Heart right ventricle (tissue), 16 donors: ENCODE results near the gene ZNF214. TPM values are rescaled to one million over a fixed set of nuclear protein-coding genes. Genes with fewer than 3 reads are reported as not detected.
"Not testable (repeated sequence)": the region's sequence is repeated elsewhere in the genome, so short reads cannot be mapped to it uniquely, and the experiment has no call there.

ENCODE experiments used
- ATAC-seq, 8 donors: fragments of 200-7000 bp; cut with Tn5 transposase; one replicate each; pipeline ENCODE4 v1.9.1; 2020; ENCODE audit warnings: mild to moderate bottlenecking in 8 of 8, moderate library complexity in 8 of 8, moderate number of reproducible peaks in 1 of 8
- DNase-seq, 2 donors: peaks; one replicate each; pipeline ENCODE4 v3.0.0-alpha.2; 2020
- H3K27ac ChIP-seq, 10 donors: fragments of 200-600 bp; sonication (generic) in 2 of 10; one replicate each; pipeline versions ENCODE4 v1.5.0 to v1.8.0; 2020 to 2022; ENCODE audit warnings: mild to moderate bottlenecking in 3 of 10
- H3K27me3 ChIP-seq, 7 donors: fragments of 200-600 bp; one replicate each; pipeline ENCODE4 v1.8.0; 2021 to 2022; ENCODE audit warnings: mild to moderate bottlenecking in 2 of 7
- H3K36me3 ChIP-seq, 9 donors: fragments of 200-600 bp; sonication (generic) in 1 of 9; one replicate each; pipeline versions ENCODE4 v1.5.0 to v1.8.0; 2020 to 2022; ENCODE audit warnings: mild to moderate bottlenecking in 2 of 9
- H3K4me1 ChIP-seq, 9 donors: fragments of 200-600 bp; sonication (generic) in 1 of 9; one replicate each; pipeline versions ENCODE4 v1.5.0 to v1.8.0; 2020 to 2022; ENCODE audit warnings: mild to moderate bottlenecking in 4 of 9
- H3K4me3 ChIP-seq, 10 donors: fragments of 200-600 bp; sonication (generic) in 2 of 10; one replicate each; pipeline versions ENCODE4 v1.5.0 to v1.8.0; 2020 to 2022; ENCODE audit warnings: mild to moderate bottlenecking in 7 of 10, moderate library complexity in 2 of 10
- H3K9me3 ChIP-seq, 11 donors: fragments of 200-600 bp in 10 of 11; sonication (generic) in 2 of 11; one replicate each; pipeline versions ENCODE4 v1.5.0 to v1.8.0; 2013 to 2022; ENCODE audit warnings: mild to moderate bottlenecking in 2 of 11, control low read depth in 1 of 11, moderate library complexity in 1 of 11
- WGBS, 2 donors: extraction: QIAGEN DNeasy Blood & Tissue Kit; methylation state at CpG; one replicate each; pipeline ENCODE4 v1.1.7; 2013; ENCODE audit warnings: inconsistent platforms in 1 of 2; 5-methylcytosine and 5-hydroxymethylcytosine counted together
- intact Hi-C, 10 donors: fragments of 100-400 bp; cut with DNase I; formaldehyde crosslinking; loops; one replicate each; pipeline versions ENCODE4 v1.11.1 to v1.14.2; 2022
- polyA plus RNA-seq, 2 donors: library from polyadenylated mRNA; stranded (reverse); fragments of 200-250 nt; gene quantifications; one replicate each; pipeline ENCODE4 v1.2.3, GENCODE V29; 2013
- total RNA-seq, 10 donors: library from RNA; stranded (reverse); fragmentation: NEBNext Ultra II Directional in 3 of 10; extraction: Animal tissue kit (Norgen Biotek cat#: 25700) in 3 of 10; gene quantifications; one replicate each; pipeline versions ENCODE4 v1.2.1 to v1.2.4, GENCODE V29; 2021 to 2023
- TF ChIP-seq, protein P1 (sequence below), 9 donors: fragments of 200-600 bp; sonication (generic) in 2 of 9; IDR thresholded peaks; one replicate each; pipeline versions ENCODE4 v1.5.0 to v1.8.0; 2021 to 2022; ENCODE audit warnings: antibody characterized with exemption in 9 of 9, mild to moderate bottlenecking in 5 of 9, moderate library complexity in 1 of 9
- donor health status: Arrhythmogenic right ventricular cardiomyopathy.
- donor health status: ischemic (EF 13 %, LVEDD 7.1; RV severe dilation, severe dysfunction).
- donor health status: healthy with polysubstance abuse.
- donor health status: DM: no; HTN: yes; CAD: no.
- donor health status: DM: no; HTN: no; CAD: no.
- donor health status: ischemic (EF 25% LVEDD 6.9; RV normal size, moderate dysfunction).
- donor health status: ischemic (EF 25% LVEDD 5.7; RV mildly dilated, moderate dysfunction).
- donor health status: healthy.
- donor health status: DM: yes; HTN: yes; CAD: no.
- donor health status: Ischemic cardiomyopathy.
- donor health status: ischemic (EF 35%, LVEDD 5.7; RV mildly dilated, moderate dysfunction).
- donor health status: nonischemic (EF 11% LVEDD 7.7; RV severe dilation, severe dysfunction).
- donor health status: DM: yes; HTN: yes; CAD: no.
- donor health status: PGD.
- donor health status: ischemic (EF 29% LVEDD 5.4; RV normal size, mild dysfunction).
- donor health status: nonischemic (EF 23%, LVEDD 6.1; RV moderate dilation, normal function).

The ZNF214 gene
- total and polyA plus RNA-seq, 12 donors, result 0.22 to 2.0 (median 1.0) TPM

DNA sequence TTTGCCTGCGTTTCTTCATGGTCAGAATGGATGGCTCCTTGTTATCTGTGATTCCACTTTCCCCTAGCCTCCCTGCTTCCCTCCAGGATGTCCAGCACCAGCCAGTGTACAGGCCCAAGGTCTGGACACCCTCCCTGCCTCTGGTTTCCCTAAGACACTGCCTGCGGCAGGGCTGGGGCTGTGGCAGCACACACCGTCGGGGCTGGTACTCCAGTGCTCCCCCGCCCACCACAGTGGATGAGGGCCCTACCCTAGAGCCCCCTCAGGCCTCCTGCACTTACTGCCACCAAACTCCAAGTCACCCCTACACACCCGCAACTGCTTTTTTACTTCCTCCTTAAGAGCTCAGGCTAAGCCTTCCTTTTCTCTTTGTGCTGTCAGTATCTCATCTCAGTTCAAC lies 28.9 kb downstream of the ZNF214 start:
- DNase-seq (no peak), ATAC-seq (no peak)
- Histone ChIP-seq H3K4me3 (no peak overlapping the region), H3K27me3 (no peaks in the 10 kb centered on the region), H3K27ac (no peak overlapping the region), H3K9me3 (peaks cover 0 to 5% (median 0%) of the 10 kb centered on the region in 11 donors), H3K36me3 (no peaks in the 10 kb centered on the region), H3K4me1 (no peaks in the 10 kb centered on the region)
- intact Hi-C loops, result no loop called here
- TF ChIP-seq, protein P1, sequence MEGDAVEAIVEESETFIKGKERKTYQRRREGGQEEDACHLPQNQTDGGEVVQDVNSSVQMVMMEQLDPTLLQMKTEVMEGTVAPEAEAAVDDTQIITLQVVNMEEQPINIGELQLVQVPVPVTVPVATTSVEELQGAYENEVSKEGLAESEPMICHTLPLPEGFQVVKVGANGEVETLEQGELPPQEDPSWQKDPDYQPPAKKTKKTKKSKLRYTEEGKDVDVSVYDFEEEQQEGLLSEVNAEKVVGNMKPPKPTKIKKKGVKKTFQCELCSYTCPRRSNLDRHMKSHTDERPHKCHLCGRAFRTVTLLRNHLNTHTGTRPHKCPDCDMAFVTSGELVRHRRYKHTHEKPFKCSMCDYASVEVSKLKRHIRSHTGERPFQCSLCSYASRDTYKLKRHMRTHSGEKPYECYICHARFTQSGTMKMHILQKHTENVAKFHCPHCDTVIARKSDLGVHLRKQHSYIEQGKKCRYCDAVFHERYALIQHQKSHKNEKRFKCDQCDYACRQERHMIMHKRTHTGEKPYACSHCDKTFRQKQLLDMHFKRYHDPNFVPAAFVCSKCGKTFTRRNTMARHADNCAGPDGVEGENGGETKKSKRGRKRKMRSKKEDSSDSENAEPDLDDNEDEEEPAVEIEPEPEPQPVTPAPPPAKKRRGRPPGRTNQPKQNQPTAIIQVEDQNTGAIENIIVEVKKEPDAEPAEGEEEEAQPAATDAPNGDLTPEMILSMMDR (IDR thresholded peaks at IDR 0.05), result no peak
- 71 to 82% methylated on average over 6 of the region's 6 CpGs for WGBS, 2 donors

DNA sequence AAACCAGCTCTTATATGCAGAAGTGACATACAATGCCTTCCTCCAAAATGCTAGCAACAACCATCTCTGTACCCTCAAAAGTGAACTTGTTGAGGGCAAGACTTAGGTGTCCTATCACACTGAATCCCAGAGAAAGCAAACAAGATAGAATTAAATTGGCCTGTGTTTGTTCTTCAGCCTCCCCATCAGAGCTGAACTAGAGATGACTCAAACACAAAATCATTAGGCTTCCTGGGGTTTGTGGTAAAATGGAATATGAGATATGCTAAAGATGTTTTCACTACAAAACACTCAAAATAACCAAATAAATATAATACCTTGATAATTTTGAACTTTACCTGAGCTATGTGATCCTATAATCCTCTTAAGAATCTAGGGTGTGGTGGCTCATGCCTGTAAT lies 31.6 kb downstream of the ZNF214 start:
- intact Hi-C loops, result no loop called here
- H3K4me3 ChIP-seq, result no peak overlapping the region
- TF ChIP-seq, protein P1 (IDR thresholded peaks at IDR 0.05), result no peak
- no peaks in the 10 kb centered on the region for H3K36me3 ChIP-seq
- H3K9me3 ChIP-seq, result peaks cover 0 to 5% (median 0%) of the 10 kb centered on the region in 11 donors
- H3K27ac ChIP-seq, result no peak overlapping the region
- no peaks in the 10 kb centered on the region for H3K27me3 ChIP-seq
- DNase-seq, result no peak
- ATAC-seq, result no peak
- H3K4me1 ChIP-seq, result no peaks in the 10 kb centered on the region

DNA sequence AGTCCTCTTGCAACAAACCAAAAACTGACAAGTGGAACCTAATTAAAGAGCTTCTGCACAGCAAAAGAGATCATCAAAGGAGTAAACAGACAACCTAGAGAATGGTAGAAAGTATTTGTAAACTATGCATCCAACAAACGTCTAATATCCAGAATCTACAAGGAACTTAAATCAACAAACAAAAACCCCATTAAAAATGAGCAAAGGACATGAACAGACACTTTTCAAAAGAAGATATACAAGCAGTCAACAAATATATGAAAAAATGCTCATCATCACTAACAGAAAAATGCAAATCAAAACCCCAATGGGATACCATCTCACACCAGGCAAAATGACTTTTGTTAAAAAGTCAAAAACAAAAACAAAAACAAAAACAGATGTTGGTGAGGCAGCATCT lies 33.7 kb downstream of the ZNF214 start:
- ATAC-seq (no peak), DNase-seq (no peak)
- no peaks in the 10 kb centered on the region for H3K27me3 ChIP-seq
- H3K9me3 ChIP-seq, result peaks cover 0 to 5% (median 0%) of the 10 kb centered on the region in 11 donors
- H3K4me1 ChIP-seq, result no peaks in the 10 kb centered on the region
- TF ChIP-seq, protein P1 (IDR thresholded peaks at IDR 0.05), result no peak
- H3K27ac ChIP-seq, result no peak overlapping the region
- 67 to 89% methylated on average over 1 of the region's 1 CpG for WGBS, 2 donors
- intact Hi-C loops, result no loop called here
- no peak overlapping the region for H3K4me3 ChIP-seq
- no peaks in the 10 kb centered on the region for H3K36me3 ChIP-seq

DNA sequence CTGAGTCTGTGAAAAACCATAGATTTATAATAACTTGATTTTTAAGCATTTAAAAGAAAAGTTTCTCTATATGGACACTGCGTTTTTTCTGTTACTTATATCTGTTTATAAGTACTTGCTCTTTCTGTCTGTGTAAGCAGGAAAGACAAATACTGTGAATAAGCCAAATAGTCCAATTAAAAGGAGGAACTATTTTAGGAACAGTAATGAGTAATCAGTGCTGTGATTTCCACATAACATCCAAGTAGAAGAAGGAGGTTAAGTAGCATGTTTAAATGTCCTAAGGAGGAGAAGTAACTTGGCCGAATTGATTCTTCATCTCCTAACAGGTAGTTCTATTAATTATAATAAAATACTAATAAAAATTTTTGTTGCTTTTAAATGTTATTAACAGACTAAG lies 40.8 kb downstream of the ZNF214 start:
- intact Hi-C loops, result no loop called here
- Histone ChIP-seq H3K27me3 (no peaks in the 10 kb centered on the region), H3K4me3 (no peak overlapping the region), H3K9me3 (no peaks in the 10 kb centered on the region), H3K27ac (no peak overlapping the region), H3K36me3 (no peaks in the 10 kb centered on the region), H3K4me1 (no peaks in the 10 kb centered on the region)
- DNase-seq (no peak), ATAC-seq (no peak)
- 66 to 75% methylated on average over 2 of the region's 2 CpGs for WGBS, 2 donors
- TF ChIP-seq, protein P1 (IDR thresholded peaks at IDR 0.05), result no peak

DNA sequence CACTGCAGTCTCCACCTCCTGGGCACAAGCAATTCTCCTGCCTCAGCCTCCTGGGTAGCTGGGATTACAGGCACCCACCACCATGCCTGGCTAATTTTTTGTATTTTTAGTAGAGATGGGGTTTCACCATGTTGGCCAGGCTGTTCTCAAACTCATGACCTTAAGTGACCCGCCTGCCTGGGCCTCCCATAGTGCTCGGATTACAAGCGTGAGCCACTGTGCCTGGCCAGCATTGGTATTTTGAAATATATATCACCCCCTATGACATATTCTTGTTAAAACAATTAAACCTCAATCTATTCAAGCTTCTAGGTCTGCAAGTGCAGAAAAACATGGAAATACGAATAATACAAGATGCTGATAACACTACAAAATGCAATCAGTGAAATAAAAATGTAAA lies 50.3 kb downstream of the ZNF214 start:
- H3K36me3 ChIP-seq, H3K27me3 ChIP-seq, H3K27ac ChIP-seq, DNase-seq, ATAC-seq, H3K4me3 ChIP-seq, intact Hi-C loops, H3K4me1 ChIP-seq: not testable (repeated sequence)
- H3K9me3 ChIP-seq, result peaks cover 0 to 19% (median 9%) of the 10 kb centered on the region in 11 donors
- whole genome bisulfite sequencing, 2 donors, result 74 to 86% methylated on average over 4 of the region's 4 CpGs
